GM12864 (cell line): Measurements from ENCODE around the gene PRKAR1A.

ENCODE experiments used
- DNase-seq: peaks from one replicate; pipeline ENCODE4 v3.0.0-alpha.2; 2011; ENCODE audit warnings: low read depth
- H3K4me3 ChIP-seq: 2 replicates; pipeline ENCODE4 v1.5.1; 2011; ENCODE audit warnings: mild to moderate bottlenecking, low read depth, low read length, control low read depth
- CTCF ChIP-seq: IDR thresholded peaks from 2 replicates; pipeline ENCODE4 v1.5.1; 2011; ENCODE audit warnings: low read depth, mild to moderate bottlenecking, moderate library complexity, low read length, control low read depth, inconsistent platforms; ENCODE audit errors: missing control alignments

Gene PRKAR1A

GRCh38 chr17:68534695-68535088, 22.5 kb downstream of the PRKAR1A start:
- no peak for DNase-seq
- TF ChIP-seq CTCF = no peak
- no peak overlapping the region for H3K4me3 ChIP-seq

- TF ChIP-seq CTCF = no peak
- H3K4me3 ChIP-seq = no peak overlapping the region
- no peak for DNase-seq
These were observed 23.7 kb downstream of the PRKAR1A start for GRCh38 chr17:68535922-68536321.

GRCh38 chr17:68539548-68540467, 27.6 kb downstream of the PRKAR1A start:
- peak; percentile 16 for DNase-seq
- H3K4me3 ChIP-seq = no peak overlapping the region
- peak; percentile 49 for TF ChIP-seq CTCF

GRCh38 chr17:68540981-68541380, 28.8 kb downstream of the PRKAR1A start:
- no peak overlapping the region for H3K4me3 ChIP-seq
- DNase-seq = no peak
- no peak for TF ChIP-seq CTCF

GRCh38 chr17:68541816-68542215, 29.6 kb downstream of the PRKAR1A start:
- H3K4me3 ChIP-seq = no peak overlapping the region
- no peak for TF ChIP-seq CTCF
- DNase-seq = no peak

- H3K4me3 ChIP-seq = no peak overlapping the region
- no peak for DNase-seq
- TF ChIP-seq CTCF = no peak
These were observed 30.7 kb downstream of the PRKAR1A start for GRCh38 chr17:68542698-68543463.
